SJCRH30 (cell line): ENCODE results near the gene RUNX3. TPM values are rescaled to one million over a fixed set of nuclear protein-coding genes. Genes with fewer than 3 reads are reported as not detected.

Experiments
- DNase-seq, 2 experiments: peaks; one replicate each; pipeline ENCODE4 v3.0.0-alpha.2; 2015 to 2020
- H3K27ac ChIP-seq: fragments of 250-450 bp; sonication (Bioruptor Pico); 2 replicates; pipeline ENCODE4 v1.5.1; 2020; ENCODE audit warnings: mild to moderate bottlenecking, moderate library complexity
- H3K27me3 ChIP-seq: fragments of 250-450 bp; sonication (Bioruptor Pico); 2 replicates; pipeline ENCODE4 v1.5.1; 2020; ENCODE audit warnings: mild to moderate bottlenecking, moderate library complexity
- H3K36me3 ChIP-seq: fragments of 250-450 bp; sonication (Bioruptor Pico); 2 replicates; pipeline ENCODE4 v1.5.1; 2020; ENCODE audit warnings: mild to moderate bottlenecking, moderate library complexity
- H3K4me1 ChIP-seq: fragments of 250-450 bp; sonication (Bioruptor Pico); 2 replicates; pipeline ENCODE4 v1.5.1; 2020; ENCODE audit warnings: mild to moderate bottlenecking, moderate library complexity
- H3K4me3 ChIP-seq: fragments of 250-450 bp; sonication (Bioruptor Pico); 2 replicates; pipeline ENCODE4 v1.5.1; 2020; ENCODE audit warnings: mild to moderate bottlenecking, moderate library complexity
- H3K9me3 ChIP-seq: fragments of 250-450 bp; sonication (Bioruptor Pico); replicated peaks from 2 replicates; pipeline ENCODE4 v1.5.1; 2020; ENCODE audit warnings: mild to moderate bottlenecking, moderate library complexity
- total RNA-seq: library from RNA; depleted of rRNA; stranded (reverse); fragments of >200 nt; shearing (Covaris generic); gene quantifications from 2 replicates; pipeline ENCODE4 v1.2.3, GENCODE V29; 2014

RUNX3 gene
- total RNA-seq, 1 experiment from 2014 or later, result 0.02 TPM

DNA sequence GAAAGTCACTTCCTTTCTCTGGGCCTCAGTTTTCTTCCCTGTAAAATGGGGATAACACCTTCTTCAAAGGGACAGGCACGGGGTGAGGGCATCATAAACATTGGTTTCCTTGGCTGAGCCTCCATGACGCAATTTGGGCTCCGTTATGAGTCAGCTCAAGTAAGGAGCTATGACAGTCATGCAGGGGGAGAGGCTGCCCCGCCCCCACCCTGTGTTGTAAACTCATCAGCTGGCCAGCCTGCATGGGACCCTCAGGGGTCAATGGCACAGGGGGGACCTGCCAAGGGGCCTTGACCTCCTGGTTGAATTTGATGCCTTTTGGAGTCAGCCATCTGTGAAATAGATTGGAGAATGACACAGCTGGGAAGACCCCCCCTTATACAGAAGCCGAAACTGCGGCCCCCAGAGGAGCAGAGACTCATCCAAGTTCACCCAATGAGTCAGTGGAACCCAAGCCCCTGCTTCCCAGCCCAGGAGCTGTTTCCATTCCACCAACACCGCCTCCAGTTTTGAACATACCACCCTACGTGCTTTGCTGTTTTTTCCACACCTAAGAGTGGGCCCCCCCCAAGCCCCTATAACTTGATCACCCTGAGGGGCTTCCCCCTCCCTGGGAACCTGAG is 36.8 kb upstream of the RUNX3 start:
- no peak overlapping the region for H3K27ac ChIP-seq
- H3K4me1 ChIP-seq, result no peaks in the 10 kb centered on the region
- no peaks in the 10 kb centered on the region for H3K9me3 ChIP-seq
- H3K4me3 ChIP-seq, result no peak overlapping the region
- DNase-seq, result no peak
- no peaks in the 10 kb centered on the region for H3K36me3 ChIP-seq
- peaks cover 32% of the 10 kb centered on the region for H3K27me3 ChIP-seq

DNA sequence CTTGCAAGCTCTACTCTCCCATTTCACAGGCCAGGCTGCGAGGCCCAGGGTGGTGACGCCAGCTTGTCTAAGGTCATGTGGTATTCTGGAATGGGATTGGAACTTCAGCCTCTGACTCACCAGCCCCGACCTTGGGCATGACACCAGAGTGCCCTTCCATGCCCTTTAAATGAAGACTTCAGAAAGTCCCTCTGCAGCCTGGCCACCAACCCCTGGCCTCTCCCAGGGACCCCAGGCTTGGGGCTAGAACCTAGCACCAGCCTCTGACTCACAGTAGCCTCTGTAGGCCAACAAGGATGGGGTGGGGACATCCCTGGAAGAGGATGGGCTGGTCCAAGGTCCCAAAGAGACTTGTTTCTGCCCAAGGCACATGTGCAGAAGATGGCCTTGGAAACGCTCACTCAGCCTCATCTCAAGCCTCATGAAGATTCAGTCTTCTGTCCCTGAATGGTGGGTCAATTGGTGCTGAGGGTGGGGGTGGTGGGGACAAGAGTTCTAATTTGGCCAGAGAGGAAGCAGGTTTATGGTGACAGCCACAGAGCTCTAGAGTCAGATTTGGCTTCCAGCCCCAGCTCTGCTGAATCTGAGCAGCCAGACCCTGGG is 36.1 kb upstream of the RUNX3 start:
- Histone ChIP-seq H3K27me3 (peaks cover 37% of the 10 kb centered on the region), H3K36me3 (no peaks in the 10 kb centered on the region), H3K4me1 (no peaks in the 10 kb centered on the region), H3K9me3 (no peaks in the 10 kb centered on the region), H3K4me3 (no peak overlapping the region), H3K27ac (no peak overlapping the region)
- no peak for DNase-seq

DNA sequence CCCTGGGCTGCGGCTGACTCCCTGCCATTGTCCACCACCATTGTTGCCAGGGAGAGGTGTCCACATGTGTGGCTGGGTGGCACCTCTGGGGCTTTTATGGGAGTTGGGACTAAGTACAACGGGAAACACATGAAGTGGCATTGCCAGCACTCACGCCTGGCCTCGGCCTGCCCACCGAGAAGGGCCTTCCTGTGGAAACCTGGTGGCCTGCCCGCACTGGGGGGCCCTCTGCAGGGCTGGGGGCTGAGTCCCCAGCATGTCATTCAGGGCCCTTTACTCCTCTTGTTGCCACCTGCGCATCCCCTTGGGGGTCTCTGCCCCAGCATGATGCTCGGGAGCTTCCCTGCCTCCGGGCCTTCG is 35.5 kb upstream of the RUNX3 start:
- Histone ChIP-seq H3K9me3 (no peaks in the 10 kb centered on the region), H3K27ac (no peak overlapping the region), H3K27me3 (peaks cover 37% of the 10 kb centered on the region), H3K36me3 (no peaks in the 10 kb centered on the region), H3K4me1 (no peaks in the 10 kb centered on the region), H3K4me3 (no peak overlapping the region)
- no peak for DNase-seq

DNA sequence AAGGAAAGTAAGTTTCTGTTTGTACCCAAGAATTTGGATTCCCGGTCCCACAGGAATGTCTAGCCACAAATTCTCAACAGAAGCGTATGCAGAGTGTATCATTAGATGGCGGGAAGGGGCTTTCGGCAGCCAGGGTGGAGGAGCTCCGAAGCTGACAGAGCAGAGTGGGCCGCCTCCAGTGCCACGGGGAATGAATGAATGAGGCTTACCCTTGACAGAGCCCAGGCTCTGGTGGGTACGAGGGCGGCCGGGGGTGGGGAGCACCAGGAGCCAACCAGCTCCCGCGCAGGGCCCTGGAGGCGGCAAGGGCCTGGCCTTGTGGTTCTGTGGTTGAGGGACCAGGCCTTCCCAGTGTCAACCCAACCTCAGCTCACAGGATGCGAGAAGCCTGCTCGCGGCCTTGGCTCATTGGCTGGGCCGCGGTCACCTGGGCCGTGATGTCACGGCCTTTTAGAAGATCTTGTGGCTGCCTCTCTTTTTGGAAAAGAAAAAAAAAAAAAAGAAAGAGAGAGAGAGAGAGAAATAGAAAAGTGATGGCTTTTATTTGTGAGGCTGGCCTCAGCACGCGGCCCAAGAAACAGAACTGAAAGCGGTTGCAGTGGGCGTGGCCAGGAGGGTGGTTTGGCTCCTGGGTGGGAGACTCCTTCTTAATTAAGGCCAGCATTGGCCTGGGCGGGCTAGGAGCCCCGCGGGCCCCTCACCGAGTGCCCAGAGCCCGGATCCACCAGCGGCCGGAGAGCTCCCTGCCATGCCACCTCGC is 34.9 kb upstream of the RUNX3 start:
- Histone ChIP-seq H3K36me3 (no peaks in the 10 kb centered on the region), H3K27ac (no peak overlapping the region), H3K9me3 (no peaks in the 10 kb centered on the region), H3K27me3 (peaks cover 34% of the 10 kb centered on the region), H3K4me1 (no peaks in the 10 kb centered on the region), H3K4me3 (no peak overlapping the region)
- no peak for DNase-seq

DNA sequence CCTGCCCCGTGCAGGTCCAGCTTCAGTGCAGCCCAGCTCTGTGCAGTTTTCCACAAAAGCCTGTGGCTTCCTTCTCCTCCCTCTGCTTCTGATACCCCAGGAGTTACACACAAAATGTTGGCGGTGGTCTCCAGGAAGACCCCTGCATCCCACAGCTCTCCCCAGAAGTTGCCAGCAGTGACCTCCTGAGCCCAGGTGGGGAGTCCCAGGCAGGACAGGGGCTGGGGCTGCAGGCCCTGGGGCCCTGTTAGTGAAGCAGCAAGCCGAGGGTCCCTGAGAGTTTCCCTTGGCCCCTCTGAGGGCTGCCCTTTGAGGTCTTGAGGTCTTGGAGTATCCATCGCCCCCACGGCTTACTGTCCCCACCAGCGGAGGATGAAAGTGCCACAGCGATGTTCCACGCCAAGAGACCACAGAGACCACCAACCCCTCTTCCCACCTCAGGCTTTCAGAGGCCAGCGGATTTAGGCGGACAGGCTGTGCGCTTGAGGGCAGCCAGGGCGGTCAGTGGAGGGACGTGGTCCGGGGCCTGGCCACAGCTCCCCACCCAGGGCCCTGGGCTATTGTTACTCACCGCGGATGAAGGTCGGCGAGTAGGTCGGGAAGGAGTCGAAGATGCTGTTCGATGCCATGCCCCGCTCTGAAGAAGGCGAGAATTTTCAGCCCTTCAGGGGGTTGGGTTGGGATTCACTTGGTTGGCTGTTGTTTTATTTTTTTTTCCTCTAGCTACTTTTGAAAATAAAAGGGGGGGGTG is 34.0 kb upstream of the RUNX3 start:
- Histone ChIP-seq H3K4me1 (no peaks in the 10 kb centered on the region), H3K36me3 (no peaks in the 10 kb centered on the region), H3K9me3 (no peaks in the 10 kb centered on the region), H3K4me3 (no peak overlapping the region), H3K27me3 (peaks cover 33% of the 10 kb centered on the region), H3K27ac (no peak overlapping the region)
- no peak for DNase-seq

DNA sequence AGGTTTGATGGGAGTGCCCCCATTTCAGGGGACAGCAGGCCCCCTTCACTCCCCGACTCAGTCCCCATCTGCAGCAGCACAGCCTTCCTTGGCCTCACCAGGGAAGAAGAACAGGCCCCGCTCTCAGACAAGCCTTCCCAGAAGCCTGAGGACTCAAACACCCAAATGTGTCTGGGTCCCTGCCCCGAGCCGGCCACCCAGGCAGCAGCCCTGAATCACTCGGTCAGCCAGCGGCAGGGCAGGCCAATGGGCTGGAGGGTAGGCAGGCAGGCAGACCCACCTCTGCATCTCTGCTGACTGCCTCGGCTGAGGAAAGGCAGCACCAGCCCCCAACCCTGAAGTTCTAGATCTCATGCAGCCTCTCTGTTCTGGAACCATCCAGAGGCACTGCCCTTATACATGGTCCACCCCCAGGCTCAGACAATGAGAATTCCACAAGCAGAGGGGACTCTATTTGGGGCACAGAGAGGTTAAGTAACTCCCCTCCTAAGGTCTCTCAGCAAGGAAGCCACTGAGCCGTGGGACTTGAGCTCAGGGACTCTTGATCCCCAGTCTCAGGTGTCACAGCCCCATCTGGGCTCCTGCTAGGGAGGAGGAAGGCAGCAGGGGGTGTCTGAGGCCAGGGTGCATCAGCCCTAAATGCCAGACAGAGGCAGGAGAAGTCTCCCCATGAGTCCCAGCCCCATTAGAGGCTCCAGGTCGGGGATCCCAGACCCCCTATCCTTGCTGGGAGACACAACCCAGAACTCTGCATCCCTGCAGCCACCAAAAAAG is 33.2 kb upstream of the RUNX3 start:
- H3K4me3 ChIP-seq, result no peak overlapping the region
- peaks cover 38% of the 10 kb centered on the region for H3K27me3 ChIP-seq
- H3K9me3 ChIP-seq, result no peaks in the 10 kb centered on the region
- no peaks in the 10 kb centered on the region for H3K4me1 ChIP-seq
- no peak overlapping the region for H3K27ac ChIP-seq
- no peak for DNase-seq
- no peaks in the 10 kb centered on the region for H3K36me3 ChIP-seq

DNA sequence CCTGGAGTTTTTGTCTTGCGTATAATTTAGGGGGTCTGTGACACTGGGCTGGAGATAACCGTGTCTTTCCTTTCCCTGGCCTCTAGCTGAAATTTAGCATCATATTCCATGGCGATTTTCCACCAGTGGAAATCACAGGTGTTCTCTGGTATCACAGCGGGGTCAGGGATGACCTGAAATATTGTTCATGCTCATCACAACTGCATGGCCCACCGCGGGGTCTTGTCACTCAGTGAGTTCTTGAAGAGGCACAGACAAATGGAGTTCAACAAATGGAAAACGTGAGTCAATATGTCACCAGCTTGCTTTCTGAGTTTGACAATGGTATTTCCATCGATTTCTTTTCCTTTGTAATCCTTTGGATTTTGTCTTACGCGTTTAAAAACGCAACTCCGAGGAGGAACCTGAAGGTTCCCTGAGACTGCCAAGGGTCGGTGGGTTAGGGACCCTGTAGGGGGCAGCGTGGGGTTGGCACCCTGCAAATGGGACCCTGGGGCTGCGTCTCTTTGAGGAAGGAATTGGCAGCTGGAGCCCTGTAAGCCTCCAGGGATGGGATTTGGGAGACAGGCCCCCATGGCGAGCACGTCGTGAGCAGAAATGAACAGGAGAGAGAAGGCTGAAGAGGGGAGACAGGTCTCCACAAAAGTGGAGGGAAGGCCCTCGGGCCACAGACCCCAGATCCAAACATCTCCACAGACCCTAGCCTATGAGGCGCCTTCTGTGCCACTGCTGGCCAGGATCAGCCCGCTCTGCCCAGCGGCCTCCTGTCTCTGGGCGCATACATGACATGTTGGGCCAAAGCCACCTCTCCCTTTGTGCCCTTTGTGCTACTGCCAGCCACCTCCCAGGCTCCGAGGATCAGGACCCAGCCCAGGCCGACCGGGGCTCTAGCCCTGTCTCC is 32.1 kb upstream of the RUNX3 start:
- Histone ChIP-seq H3K4me1 (no peaks in the 10 kb centered on the region), H3K36me3 (no peaks in the 10 kb centered on the region), H3K27me3 (peaks cover 49% of the 10 kb centered on the region), H3K27ac (no peak overlapping the region), H3K9me3 (no peaks in the 10 kb centered on the region), H3K4me3 (no peak overlapping the region)
- DNase-seq, result no peak

DNA sequence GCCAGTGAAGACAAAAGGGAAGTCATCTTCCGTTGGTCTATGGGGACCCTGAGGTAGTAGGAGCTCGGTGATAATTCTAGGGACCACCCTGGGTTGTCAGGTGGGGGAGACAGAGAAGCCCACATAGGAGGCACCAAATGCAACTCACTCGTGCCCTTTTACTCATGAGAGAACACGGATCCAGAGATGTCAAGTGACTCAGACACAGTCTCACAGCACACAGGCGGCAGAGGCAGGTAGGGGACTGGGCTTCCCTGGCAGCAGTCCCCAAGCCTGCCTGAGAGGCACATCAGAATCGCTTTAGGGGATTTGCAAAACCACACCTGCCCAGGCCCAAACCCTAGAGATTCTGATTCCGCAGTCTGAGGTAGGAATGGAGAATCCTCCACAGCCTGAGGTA is 31.3 kb upstream of the RUNX3 start:
- no peak for DNase-seq
- Histone ChIP-seq H3K4me3 (no peak overlapping the region), H3K9me3 (no peaks in the 10 kb centered on the region), H3K4me1 (no peaks in the 10 kb centered on the region), H3K27ac (no peak overlapping the region), H3K27me3 (peaks cover 52% of the 10 kb centered on the region), H3K36me3 (no peaks in the 10 kb centered on the region)

DNA sequence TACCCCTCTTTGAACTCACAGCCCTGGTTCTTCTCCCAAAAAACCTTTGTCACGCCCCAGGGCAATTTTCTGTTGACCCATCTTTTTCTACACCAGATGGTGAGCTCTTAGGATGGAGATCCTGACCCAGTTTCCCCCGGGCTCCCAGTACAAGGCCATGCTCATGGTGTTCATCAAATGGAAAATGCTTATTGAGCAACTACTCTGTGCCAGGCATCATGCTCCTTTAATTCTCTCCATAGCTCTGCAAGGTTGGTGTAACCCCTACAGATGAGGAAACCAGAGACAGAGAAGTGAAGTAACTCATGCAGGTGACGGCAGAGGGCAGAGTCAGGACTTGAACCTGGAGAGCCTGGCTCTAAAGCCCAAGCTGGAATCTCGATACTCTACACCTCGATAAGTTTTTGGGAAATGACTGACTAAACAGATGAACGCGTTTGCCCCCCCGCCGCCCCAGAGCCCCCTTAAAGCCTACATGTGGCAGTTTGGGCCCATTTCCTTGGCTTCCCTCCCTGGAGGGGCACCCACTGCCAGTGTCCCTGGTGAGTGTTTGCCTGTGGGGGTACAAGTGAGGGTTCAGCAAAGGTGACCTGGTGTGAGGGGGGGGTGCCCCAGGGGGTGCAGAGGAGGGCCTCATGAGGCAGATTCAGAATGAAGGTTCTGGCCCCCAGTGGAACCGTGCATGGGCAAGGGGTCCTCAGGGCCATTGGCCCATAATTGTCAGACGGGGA is 30.2 kb upstream of the RUNX3 start:
- Histone ChIP-seq H3K9me3 (no peaks in the 10 kb centered on the region), H3K27ac (no peak overlapping the region), H3K4me3 (no peak overlapping the region), H3K27me3 (peaks cover 52% of the 10 kb centered on the region), H3K36me3 (no peaks in the 10 kb centered on the region), H3K4me1 (no peaks in the 10 kb centered on the region)
- no peak for DNase-seq

DNA sequence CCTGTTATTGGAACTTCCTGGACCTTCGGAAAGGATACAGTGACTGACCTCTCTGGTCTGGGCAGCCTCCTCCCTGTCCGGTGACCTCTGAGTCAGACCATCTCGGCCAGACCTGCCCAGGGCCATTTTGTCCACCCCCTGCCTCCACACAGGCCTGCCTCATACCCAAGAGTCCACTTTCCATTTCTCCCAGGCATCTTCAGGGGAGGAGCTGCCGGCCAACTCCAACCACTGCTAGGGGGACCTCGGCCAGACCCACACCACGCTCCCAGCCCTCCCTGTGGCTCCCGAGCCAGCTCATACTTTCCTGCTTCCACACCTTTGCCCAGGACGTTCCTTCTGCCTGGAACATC is 29.5 kb upstream of the RUNX3 start:
- Histone ChIP-seq H3K9me3 (no peaks in the 10 kb centered on the region), H3K4me3 (no peak overlapping the region), H3K36me3 (no peaks in the 10 kb centered on the region), H3K4me1 (no peaks in the 10 kb centered on the region), H3K27ac (no peak overlapping the region), H3K27me3 (peaks cover 52% of the 10 kb centered on the region)
- no peak for DNase-seq

DNA sequence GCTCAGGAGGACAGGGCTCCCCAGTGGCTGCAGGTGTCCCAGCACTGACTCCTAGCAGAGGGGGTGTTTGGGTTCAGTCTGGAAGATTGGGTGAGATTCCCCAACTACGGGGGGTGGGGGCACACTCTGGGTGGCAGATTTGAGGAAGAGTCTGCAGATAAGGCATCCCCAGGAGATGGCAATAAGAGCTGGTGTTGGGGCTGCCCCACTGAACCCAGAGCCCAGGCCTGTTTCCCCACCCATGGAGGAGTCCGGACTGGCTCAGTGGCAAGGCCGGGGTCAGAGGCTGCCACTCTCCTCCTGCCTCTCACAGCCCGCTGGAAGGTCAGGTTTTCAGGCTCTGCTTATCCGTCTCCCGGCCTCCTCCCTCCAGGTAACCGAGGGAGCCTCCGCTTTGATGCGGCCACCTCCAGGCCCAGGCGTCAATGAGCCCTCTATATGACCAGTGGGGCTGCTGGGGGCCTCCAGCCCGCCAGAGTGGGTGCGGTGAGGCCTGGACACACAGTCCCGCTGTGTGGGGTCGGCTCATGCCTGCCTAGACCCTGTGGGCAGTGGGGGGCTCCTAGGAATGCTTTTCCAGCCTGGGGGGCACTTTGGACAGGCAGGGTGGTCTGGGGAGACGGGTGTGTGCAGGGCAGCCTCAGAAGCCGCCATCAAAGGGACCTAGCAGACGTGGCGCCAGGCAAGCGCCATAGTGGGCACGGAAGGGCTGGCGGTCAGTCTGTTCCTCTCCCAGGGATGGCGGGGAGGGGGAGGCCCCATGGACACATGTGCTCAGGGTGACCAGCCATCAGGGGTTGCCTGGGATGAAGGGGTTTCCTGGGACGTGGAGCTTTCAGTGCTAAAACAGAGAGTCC is 28.9 kb upstream of the RUNX3 start:
- no peaks in the 10 kb centered on the region; the same call in 1 of the 2 replicates for H3K9me3 ChIP-seq
- H3K27me3 ChIP-seq, result peaks cover 51% of the 10 kb centered on the region
- no peak for DNase-seq
- H3K4me1 ChIP-seq, result no peaks in the 10 kb centered on the region
- no peaks in the 10 kb centered on the region for H3K36me3 ChIP-seq
- H3K4me3 ChIP-seq, result no peak overlapping the region
- no peak overlapping the region for H3K27ac ChIP-seq

DNA sequence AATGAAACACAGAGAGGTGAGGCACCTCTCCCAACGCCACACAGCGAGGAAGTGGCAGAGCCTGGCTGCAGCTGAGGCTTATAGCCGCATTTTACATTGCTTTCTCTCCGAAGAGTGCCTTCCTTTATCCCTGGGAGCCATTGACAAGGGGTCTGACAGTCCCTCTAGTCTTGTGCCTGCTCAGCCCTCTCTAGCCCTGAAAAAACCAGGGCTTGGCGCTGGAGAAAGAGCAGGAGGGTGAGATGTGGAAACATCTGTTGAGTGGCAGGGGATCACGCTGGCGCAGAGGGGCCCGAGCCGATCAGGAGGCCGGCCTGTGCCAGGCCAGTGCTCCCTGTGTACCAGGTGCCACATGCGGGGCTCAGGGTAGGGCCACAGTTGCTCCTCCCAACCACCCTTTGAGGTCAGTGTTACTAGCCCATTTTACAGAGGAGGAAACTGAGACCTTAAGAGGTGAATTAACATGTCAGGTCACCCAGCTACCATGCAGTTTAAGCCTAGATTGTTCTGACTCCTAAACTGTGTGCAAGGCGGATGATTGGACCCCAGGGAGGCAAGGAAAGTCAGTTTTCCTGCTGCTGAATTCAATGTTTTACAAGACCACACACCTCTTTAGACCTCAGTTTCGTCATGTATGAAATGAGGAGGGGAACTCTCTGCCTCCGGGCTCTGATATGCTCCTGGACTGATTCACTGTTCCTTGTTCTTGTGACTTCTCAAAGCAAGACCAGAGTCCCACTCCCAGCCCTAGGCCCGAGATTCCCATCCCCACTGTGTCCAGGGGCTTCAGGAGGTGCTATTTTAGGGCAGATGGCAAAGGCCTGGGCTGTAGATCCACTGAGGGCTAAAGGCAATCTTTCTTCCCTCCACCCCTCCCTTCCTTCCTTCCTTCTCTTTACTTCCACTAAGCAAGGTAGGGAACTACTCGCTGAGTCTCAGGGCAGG is 28.0 kb upstream of the RUNX3 start:
- H3K4me3 ChIP-seq, result no peak overlapping the region
- H3K9me3 ChIP-seq, result no peaks in the 10 kb centered on the region; the same call in 1 of the 2 replicates
- H3K27ac ChIP-seq, result no peak overlapping the region
- H3K4me1 ChIP-seq, result no peaks in the 10 kb centered on the region
- no peak for DNase-seq
- H3K36me3 ChIP-seq, result no peaks in the 10 kb centered on the region
- peaks cover 49% of the 10 kb centered on the region for H3K27me3 ChIP-seq
